ENCODE results near the gene PALM2AKAP2. TPM values are rescaled to one million over a fixed set of nuclear protein-coding genes. Genes with fewer than 3 reads are reported as not detected.
A peak's percentile ranks its signal among the peaks of the same experiment; 100 is the strongest.

Gene PALM2AKAP2
- polyA plus RNA-seq, 5 donors = 17.7 to 30.7 (median 23.3) TPM

DNA sequence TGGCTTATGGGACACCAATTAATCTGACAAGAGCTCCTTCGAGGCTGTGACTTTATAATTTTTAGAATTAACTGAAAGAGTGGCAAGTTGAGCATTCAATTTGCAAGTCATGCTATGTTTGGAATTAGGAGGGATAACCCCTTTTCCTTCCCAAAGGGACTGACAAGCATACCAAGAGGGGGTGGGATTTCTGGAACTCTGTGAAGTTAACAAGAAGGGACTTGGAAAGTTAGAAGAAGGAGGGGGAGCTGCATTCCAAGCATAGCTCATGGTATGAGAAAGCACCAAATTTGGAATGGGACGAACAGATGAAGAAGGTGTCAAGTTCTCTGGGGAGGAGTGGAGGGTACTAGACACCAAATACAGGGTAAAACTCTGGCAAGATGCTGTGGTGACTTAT is 8.9 kb upstream of the PALM2AKAP2 start:
- DNase-seq = no peak

DNA sequence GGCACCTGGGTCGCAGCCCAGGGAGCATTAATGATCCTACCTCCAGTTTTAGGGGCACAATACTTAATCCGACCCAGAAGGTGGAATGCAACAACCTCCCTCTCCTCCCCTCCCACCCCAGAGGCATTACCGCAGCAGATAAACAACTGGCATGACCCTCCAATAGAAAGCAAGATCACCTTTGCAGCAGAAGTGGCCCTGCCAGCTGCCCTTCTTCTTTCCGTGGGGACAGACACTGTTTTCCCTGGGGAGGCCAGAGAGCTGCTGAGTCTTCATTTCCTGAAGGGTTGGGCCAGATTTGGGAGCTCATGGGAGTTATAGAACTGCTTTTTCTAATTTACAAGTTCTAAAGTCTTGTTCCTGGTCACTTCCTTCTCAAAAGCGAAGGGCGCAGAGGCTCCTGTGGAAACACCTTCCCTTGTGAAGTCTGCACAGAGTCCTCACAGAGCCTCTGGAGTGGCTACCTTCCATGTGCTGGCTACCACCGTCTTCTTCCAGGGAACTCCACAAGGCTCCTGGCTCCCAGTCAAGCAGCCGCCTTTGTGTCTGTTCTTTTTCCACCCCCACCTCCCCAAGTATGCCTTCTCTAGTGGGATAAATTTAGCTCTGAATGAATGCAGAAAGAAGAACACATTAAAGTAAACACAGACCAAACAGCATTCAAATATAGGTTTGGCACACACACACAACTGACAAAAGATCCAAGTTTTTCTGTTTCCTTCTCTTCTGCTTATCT is 8.0 kb upstream of the PALM2AKAP2 start:
- DNase-seq = no peak

DNA sequence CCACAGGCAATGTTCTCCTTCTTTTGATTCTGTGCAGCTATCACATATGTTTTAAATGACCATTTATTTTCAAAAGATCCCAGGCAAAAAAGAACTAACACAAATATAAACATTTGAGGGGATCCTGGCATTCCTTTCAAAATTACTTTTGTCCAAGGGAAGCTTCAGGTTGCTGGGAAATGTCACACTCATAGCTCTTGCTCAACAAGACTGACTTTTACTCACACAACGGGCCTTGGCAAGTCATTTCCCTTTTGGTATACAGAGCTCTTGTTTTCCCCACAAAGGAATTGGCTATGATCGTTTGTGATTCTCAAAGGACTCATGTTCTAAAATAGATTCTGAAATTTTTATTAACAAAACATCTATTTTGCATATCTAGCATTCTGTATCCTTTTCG is 4.5 kb upstream of the PALM2AKAP2 start:
- DNase-seq = no peak

DNA sequence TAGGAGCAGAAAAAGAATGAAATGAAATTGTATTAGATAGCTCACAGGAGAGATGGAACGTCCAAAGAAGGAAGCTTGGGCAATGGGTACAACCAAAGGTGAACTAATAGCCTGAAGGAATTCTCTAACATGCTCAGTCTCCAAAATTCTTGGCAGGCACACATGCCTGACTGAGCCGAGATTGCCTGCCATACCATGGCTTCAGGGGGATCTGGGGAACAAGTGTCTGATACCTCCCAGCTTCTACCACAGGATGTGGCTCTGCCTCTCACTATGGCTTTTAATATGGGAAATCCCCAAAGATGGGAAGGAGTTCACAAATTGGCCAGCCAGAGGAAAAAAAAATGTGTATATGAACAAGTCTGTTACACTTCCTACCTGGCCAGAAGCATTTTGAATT is 3.6 kb upstream of the PALM2AKAP2 start:
- no peak for DNase-seq

DNA sequence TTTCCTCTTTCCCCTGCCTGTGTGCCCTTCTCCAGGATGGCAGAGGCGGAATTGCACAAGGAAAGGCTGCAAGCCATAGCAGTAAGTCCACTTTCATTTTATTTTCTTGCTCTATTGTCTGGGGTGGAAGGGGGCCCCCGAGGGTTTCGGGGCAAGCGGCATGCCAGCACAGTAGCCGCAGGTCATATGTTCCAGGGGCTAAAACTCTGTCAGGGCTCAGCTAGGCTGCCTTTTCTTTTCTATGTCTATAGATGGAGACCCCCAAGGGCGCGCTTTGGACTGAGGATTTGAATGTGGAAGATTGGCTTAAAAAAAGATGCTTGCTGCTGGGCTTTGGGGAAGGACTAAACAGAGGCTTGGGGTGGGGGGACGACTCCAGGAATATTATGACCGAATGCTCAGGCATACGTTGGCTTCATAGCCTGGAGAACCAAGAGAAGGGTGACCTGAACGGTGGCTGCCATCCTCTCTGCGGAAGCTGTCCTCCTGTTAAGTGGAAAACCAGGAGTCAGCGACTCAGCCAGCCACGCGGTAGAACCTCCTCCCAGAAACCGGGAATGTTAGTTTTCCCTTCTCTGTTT is 545 bp downstream of the PALM2AKAP2 start:
- peak in 1 of 2 donors; percentile 39 for DNase-seq

DNA sequence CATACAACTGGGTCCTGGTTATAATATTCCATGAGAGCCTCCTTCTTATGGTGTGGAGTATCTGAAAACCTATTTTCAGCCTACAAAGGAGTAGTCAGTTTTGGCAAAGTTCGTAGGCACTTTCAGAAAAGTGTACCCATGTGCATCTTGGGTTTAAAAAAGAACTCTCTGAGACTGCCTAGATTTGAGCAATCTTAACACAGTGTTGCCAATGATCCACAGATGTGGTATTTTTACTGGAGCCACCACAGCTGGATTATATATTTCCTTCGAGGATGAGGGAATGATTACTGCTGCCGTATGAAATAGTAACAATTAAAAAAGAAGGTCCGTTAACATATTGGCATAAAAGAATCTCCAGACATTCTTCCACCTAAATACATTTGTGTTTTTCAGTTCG is 1.1 kb downstream of the PALM2AKAP2 start:
- peak in 1 of 2 donors; percentile 45 for DNase-seq

DNA sequence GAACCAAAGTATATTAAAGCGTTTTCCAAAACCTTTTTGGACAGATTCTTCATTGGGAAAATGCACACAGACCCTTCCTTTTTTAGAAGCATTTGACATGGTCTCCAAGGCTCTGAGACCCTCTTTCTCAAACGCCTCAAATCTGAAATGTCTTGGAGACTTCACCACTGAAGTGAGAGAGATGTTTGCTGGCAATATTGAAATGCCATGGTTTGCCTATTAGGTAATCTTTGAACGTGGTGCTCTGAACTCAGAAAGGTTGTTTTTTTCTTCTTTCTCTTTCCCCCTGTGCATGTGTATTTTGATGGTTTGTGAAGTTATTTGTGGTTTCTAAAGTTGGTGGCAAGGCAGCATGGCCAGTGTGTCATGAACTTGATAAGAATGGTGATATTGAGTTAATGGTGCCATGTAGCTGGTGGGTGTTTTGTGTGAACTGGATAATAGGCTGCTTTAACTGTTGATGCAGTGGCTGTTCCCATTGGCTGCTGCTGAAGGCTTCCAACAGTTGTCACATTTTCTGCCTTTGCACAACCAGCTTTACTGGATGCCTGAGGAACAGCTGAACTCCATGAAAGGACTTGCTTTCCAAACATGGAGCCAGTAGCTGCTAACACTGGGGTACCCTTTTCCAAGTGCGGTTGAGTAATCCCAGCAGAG is 1.7 kb downstream of the PALM2AKAP2 start:
- peak in 1 of 2 donors; percentile 45 for DNase-seq

DNA sequence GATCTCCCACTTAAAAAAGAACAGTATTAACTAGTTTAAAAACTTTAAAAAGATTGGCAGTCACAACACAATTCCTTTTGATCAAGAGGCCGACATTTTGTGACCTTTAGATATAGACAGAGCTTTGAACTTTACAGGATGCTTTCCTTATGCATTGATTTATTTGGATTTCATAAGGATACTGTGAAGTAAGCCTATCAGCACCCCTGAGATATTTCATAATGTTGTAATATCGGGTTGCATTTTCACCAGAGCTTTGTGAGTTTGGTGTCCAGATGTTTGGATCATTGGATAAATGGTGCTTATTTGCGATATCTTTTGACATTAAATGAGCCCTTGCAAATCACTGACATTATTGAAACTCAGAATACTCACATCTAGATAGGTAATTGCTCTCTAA is 7.7 kb downstream of the PALM2AKAP2 start:
- no peak for DNase-seq

DNA sequence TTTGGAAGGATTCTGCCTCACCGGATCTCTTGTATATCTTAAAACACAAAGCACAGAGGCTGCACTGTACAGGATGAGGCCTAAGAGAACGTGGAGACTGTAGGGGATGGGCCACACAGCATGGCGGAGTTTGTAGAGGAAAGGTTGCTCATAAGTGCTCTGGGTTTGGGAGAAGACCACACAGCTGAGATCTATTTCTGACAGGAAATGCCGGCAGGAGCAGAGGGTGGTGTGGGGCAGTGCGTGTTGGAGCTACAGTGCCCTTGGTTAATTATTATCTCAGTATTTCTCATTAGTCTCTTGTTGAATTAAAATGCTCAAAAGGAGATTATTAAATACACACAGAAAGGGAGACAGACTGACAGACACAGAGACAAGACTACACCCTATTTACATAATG is 9.6 kb downstream of the PALM2AKAP2 start:
- no peak for DNase-seq

DNA sequence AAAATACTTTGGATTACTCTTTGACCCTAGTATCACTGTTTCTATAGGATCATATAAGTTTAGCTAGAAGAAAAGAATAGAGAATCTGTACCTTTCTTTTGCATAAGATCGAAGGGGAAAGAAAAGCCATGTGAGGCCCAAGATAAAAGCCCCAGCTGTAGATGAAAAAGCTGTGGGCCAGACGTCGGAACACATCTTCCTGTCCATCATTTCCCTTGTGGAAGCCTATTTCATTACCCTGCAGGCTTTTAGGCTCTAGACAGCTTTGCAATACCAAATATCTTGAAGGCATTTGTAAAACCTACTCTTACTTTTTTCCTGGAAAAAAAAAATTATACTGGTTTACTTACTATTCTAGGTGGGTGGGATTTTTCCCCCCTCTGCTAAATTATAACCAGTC is 10.0 kb downstream of the PALM2AKAP2 start:
- DNase-seq = no peak

DNA sequence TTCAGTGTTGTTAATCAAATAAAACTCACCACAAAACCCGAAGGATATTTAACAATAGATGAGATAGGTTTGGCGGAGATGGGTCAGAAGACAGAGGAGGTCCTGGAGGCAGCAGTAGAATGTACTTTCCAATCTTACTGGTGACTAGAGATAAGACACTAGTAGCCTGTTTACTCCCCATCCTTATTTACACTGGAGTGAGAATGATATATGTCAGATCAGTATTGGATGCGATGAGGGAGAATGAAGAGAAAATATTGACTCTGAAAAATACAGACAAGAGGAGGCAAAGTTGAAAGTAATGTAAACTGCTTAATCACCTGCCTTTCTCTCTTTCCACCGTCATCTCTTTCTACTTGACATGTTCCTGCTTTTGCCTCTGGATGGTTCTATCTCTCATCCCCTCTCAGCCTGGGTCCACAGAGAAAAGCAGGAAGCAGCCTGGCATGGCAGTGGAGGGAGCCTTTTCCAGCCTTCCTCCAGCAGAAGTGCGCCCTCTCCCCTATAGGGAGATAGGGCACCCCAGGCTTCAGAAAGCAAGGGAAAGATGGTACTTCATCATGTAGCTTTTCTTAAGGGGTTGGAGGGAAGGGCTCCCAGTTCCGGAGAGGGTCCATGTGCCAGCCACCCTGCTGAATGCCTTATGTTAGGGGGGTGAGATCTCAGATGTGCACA is 11.1 kb downstream of the PALM2AKAP2 start:
- no peak for DNase-seq

DNA sequence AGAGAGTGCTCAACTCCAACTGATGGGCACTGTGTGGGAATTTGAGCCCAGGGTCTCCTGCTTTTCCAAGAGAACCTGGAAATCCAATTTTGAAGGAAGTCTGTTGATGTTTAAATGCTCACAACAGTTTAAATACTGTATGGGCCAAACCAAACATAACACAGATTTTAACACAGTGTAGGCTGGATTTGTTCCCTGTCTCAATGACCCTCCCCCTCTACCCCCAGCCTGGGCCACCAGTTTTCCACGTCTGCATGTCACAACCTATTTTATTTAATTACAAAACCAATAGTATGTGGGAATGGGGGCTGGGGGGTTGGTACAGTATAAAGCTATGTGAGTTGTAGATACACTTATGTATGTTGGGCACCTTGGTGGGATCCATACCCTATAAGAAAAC is 11.7 kb downstream of the PALM2AKAP2 start:
- DNase-seq = no peak

DNA sequence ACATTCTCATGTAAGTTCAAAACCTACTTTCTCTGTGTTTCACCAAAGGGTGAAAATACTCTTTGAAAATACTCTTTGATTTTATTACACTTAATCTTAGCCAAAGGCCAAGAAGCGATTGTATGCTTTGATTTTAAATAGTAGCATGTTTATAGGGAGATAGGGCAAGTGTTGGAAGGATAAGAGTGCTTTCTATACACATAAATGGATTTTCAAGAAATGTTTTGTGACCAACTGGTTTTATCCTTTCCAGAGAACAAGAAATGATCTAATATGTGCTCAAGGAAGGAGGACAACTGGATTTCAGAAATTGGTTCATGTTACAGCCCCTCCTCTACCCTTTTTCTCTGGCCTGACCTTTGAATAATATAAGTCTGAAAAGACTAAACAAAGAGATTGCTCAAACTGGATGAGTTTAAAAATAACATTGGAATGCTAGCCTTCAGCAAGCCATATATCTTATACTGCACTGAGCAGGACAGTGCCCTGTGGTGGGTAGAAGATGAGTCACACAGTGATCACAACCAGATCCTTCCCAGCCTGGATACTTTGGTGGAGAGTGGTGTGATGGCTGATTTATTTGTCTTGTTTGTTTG is 13.1 kb downstream of the PALM2AKAP2 start:
- DNase-seq = peak; percentile 43 to 59

DNA sequence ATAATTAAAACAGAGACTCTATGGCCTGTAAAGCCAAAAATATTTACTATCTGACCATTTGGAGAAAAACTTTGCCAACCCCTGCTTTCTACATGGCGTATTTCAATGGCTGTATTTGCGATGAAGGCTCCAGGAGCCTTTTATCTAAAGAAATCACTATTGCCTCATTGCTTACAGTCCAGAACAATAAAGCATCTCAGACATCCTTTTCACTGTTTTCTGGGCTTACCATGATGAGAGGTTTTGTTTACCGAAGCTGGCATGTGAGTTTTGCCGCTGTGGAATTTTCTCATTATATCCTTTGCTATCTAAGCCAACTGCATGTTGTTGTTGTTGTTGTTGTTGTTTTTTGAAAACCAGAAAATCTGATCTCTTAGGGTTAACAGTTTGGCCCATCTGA is 13.9 kb downstream of the PALM2AKAP2 start:
- DNase-seq = no peak

DNA sequence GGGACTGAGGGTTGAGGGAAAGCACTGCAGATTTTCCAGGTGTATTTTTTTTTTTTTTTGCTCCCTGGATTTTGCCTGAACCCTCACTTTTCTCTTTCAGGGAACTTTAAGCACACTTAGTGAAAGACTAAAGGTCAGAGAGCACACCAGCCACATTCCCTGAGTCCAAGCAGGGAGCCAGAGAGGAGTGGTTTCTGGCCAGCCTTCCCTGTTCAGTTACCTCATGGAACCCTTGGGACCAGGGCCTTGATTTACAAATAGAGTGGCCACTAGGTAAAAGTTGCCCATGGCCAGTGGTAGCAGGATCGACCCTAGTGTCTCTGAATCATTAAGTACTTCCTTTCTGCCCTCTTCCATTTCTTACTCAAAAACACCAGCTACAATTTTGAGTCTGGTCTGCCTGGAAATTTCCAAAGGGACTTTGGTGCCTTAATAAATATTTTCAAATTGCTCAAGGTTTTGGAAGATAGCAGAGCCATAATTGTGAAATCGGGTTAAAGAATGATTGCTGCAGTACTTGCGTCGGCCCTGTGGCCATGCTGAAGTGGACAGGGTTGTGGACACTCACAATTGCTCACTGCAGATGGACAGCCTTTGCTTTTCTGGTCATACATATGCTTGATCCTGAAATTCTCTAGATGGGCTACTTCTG is 14.5 kb downstream of the PALM2AKAP2 start:
- peak in 1 of 2 donors; percentile 30 for DNase-seq

DNA sequence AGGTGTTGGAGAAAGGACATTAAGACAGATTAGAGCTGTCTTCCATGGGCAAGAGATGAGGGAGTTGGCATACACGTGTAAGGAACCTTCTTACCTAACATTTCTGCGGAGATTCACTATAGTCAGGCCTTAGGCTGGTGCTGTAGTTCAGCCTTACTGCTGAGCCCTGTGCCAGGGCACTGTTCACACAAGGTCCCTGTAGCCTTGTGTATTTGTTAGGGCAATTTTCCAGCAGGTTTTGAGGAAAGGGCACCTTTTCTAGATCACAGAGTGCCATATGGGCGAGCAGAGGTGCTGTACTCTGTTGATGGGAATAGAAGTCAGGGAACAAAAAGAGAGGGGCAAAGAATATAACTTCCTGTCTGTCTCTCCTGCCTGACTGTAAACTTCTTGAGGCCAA is 15.6 kb downstream of the PALM2AKAP2 start:
- no peak for DNase-seq

DNA sequence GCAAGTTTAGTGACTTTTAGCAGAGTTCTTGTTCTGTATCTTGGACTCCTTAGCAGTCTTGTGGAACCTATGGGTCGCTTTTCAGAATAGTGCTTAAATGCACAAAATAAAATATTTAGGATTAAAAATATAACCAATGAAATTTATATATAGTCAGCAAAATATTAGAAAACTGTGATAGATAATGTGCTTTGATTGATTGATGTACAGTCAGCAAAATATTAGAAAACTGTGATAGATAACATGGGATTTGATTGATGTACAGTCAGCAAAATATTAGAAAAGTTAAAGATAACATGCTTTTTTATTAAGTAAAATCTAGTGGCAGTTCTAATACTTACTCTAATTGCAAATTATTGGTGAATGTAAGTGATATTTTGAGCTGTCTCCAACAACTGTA is 16.1 kb downstream of the PALM2AKAP2 start:
- no peak for DNase-seq

DNA sequence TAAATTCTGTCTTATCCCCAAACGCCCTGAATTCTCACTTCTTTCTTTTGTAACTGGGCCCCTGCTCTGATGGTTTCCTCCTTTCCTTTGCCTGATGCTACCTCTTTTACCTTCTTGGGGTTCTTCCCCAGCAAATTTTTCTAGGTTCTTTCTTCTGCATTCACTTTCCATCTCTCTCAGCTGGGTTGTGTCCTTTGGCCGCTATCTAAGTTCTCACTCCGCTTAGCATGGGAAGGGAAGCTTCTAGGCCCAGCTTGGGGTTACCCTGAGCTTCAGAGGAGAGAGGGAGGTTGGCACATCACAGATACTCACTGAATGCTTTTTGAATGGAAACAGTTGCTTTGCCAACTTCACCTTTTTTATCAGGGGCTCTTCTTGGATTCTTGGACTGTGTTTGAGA is 17.0 kb downstream of the PALM2AKAP2 start:
- DNase-seq = no peak

DNA sequence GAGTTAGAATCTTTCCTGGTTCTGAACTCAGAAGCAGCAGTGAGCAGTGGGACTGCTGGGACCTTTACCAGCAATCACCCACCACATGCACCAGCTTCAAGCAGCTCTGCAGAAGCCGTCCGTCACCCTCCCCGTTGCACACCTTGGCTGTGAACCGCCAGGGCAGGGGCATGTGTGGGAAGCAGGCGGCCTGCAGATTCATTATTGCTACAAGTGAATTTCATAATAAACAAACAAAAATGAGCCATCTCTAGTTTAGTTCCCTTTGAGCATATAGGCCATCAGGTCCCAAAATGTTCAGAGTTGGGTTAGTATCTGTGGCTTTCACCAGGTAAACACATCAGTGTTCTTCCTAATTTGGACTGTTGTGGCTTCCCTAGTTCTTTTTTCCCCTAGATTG is 17.5 kb downstream of the PALM2AKAP2 start:
- DNase-seq = no peak

DNA sequence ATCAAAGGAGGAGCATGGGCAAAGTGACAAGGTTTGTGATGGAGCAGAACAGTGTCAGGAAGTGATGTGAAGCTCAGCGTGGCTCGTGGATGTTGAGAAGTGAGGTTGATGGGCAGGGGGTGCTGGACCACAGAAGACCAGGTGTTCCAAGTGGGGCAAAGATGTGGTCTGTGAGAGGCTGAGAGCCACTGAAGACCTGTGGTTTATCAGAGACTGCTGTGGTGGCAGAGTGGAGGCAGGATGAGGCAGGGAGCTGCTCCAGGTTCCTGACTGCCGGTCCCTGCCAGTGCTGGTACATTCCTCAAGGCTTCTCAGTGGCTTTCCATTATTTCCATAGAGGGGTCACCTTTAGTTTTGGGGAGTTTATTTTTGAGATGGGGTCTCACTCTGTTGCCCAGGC is 19.1 kb downstream of the PALM2AKAP2 start:
- DNase-seq = no peak

DNA sequence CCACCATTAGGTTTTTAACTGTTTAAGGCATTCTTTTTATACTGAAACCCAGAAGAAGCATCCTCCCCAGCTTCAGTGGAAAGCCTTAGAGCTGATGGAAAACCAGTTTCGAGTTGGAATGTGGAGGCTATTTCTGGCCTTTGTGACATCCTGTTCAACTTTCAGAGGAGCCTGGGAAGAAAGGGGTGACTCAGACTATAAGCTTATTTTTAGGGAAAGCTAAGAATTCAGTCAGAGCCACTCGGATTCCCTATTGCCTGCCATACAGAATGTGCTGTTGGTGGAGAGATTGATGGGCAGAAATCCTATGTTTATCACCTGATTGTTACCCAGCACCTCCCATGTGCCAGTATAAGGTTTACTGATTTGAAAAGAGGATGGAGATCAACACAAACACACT is 19.8 kb downstream of the PALM2AKAP2 start:
- no peak for DNase-seq

DNA sequence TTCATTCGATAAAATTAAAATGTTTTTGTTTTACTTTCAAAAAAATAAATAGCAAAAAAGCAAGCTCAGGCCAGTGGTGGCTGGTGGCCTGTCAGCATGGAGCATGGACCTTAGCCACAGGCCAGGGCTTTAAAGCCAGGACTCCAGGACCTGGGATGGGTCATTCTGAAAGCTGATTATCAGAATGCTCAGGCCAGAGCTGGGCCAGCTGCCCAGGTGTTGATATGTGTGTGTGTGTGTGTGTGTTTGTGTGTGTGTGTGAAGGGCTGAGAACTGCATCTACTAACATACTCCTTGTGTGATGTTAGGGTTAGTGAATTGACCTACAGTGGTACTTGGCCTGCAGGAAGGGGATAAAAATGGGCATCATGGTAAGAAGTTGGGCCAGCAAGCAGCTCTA is 21.5 kb downstream of the PALM2AKAP2 start:
- no peak for DNase-seq

Measured in right lung (tissue), 5 donors.